HG02840 (cell line): ENCODE measurements around the gene HSPA12A.
"Not testable (repeated sequence)": the region's sequence is repeated elsewhere in the genome, so short reads cannot be mapped to it uniquely, and the experiment has no call there.

Source experiments
- ATAC-seq: cut with Tn5 transposase; IDR thresholded peaks from one replicate; pipeline ENCODE4 v1.9.1; 2021; ENCODE audit warnings: mild to moderate bottlenecking, moderate library complexity, moderate number of reproducible peaks; ENCODE audit not compliant: unreplicated experiment, low FRiP score

The HSPA12A gene

GRCh38 chr10:116719804-116720203, 22.6 kb downstream of the HSPA12A start:
- no peak for ATAC-seq

- ATAC-seq: no peak
Observed at GRCh38 chr10:116718058-116718457, 24.3 kb downstream of the HSPA12A start.

- no peak for ATAC-seq
Observed at GRCh38 chr10:116716381-116716780, 26.0 kb downstream of the HSPA12A start.

- no peak for ATAC-seq
Observed at GRCh38 chr10:116715839-116716377, 26.5 kb downstream of the HSPA12A start.

GRCh38 chr10:116715341-116715740, 27.0 kb downstream of the HSPA12A start:
- no peak for ATAC-seq

- ATAC-seq: no peak
Observed at GRCh38 chr10:116713846-116714245, 28.5 kb downstream of the HSPA12A start.

GRCh38 chr10:116712989-116713543, 29.3 kb downstream of the HSPA12A start:
- no peak for ATAC-seq

GRCh38 chr10:116712519-116712918, 29.8 kb downstream of the HSPA12A start:
- ATAC-seq: no peak

GRCh38 chr10:116711803-116712202, 30.6 kb downstream of the HSPA12A start:
- ATAC-seq: not testable (repeated sequence)

GRCh38 chr10:116710076-116710475, 32.3 kb downstream of the HSPA12A start:
- ATAC-seq: no peak

- no peak for ATAC-seq
Observed at GRCh38 chr10:116708877-116709276, 33.5 kb downstream of the HSPA12A start.

GRCh38 chr10:116708391-116708821, 34.0 kb downstream of the HSPA12A start:
- ATAC-seq: no peak

GRCh38 chr10:116707981-116708380, 34.4 kb downstream of the HSPA12A start:
- no peak for ATAC-seq

- no peak for ATAC-seq
Observed at GRCh38 chr10:116706281-116706680, 36.1 kb downstream of the HSPA12A start.

- no peak for ATAC-seq
Observed at GRCh38 chr10:116705498-116705897, 36.9 kb downstream of the HSPA12A start.

GRCh38 chr10:116704926-116705325, 37.4 kb downstream of the HSPA12A start:
- no peak for ATAC-seq

GRCh38 chr10:116702165-116702564, 40.2 kb downstream of the HSPA12A start:
- no peak for ATAC-seq

- ATAC-seq: no peak
Observed at GRCh38 chr10:116699471-116700150, 42.8 kb downstream of the HSPA12A start.

- no peak for ATAC-seq
Observed at GRCh38 chr10:116699049-116699448, 43.3 kb downstream of the HSPA12A start.

- ATAC-seq: no peak
Observed at GRCh38 chr10:116698364-116698763, 44.0 kb downstream of the HSPA12A start.

- ATAC-seq: no peak
Observed at GRCh38 chr10:116697816-116698215, 44.5 kb downstream of the HSPA12A start.

- no peak for ATAC-seq
Observed at GRCh38 chr10:116696919-116697318, 45.4 kb downstream of the HSPA12A start.
